Neural progenitor cell (in vitro differentiated cells): Measurements from ENCODE around the gene PMFBP1. TPM values are rescaled to one million over a fixed set of nuclear protein-coding genes. Genes with fewer than 3 reads are reported as not detected.

Source experiments
- DNase-seq: peaks from one replicate; pipeline ENCODE4 v3.0.0-alpha.2; 2016; ENCODE audit warnings: low spot score
- H2AFZ ChIP-seq: fragments of 200-600 bp; sonication (generic); replicated peaks from 2 replicates; pipeline ENCODE4 v1.6.1; 2016; ENCODE audit warnings: antibody characterized with exemption
- H3F3A ChIP-seq: fragments of 200-600 bp; sonication (generic); 2 replicates; pipeline ENCODE4 v1.6.1; 2016; ENCODE audit warnings: antibody characterized with exemption, low read depth
- H3K27ac ChIP-seq: fragments of 200-600 bp; sonication (generic); 2 replicates; pipeline ENCODE4 v1.5.1; 2016; ENCODE audit warnings: mild to moderate bottlenecking
- H3K27me3 ChIP-seq: fragments of 200-600 bp; sonication (generic); 2 replicates; pipeline ENCODE4 v1.6.1; 2016; ENCODE audit warnings: mild to moderate bottlenecking, moderate library complexity
- H3K36me3 ChIP-seq: fragments of 200-600 bp; sonication (generic); 2 replicates; pipeline ENCODE4 v1.5.1; 2016
- H3K4me1 ChIP-seq: fragments of 200-600 bp; sonication (generic); 2 replicates; pipeline ENCODE4 v1.6.1; 2016; ENCODE audit warnings: mixed run types
- H3K4me2 ChIP-seq: fragments of 200-600 bp; sonication (generic); 2 replicates; pipeline ENCODE4 v1.6.1; 2016
- H3K4me3 ChIP-seq: fragments of 200-600 bp; sonication (generic); 2 replicates; pipeline ENCODE4 v1.5.1; 2016
- H3K79me2 ChIP-seq: fragments of 200-600 bp; sonication (generic); 2 replicates; pipeline ENCODE4 v1.6.1; 2016; ENCODE audit warnings: low read depth
- H3K9ac ChIP-seq: fragments of 200-600 bp; sonication (generic); 2 replicates; pipeline ENCODE4 v1.6.1; 2016
- H3K9me3 ChIP-seq: fragments of 200-600 bp; sonication (generic); 2 replicates; pipeline ENCODE4 v1.5.1; 2016; ENCODE audit warnings: low read depth
- H4K20me1 ChIP-seq: fragments of 200-600 bp; sonication (generic); 2 replicates; pipeline ENCODE4 v1.6.1; 2016; ENCODE audit warnings: low read depth
- H3K27ac Mint-ChIP-seq: 3 replicates; pipeline ENCODE4 v1.8.0; 2021; ENCODE audit warnings: mixed read lengths
- H3K27me3 Mint-ChIP-seq: 2 replicates; pipeline ENCODE4 v1.8.0; 2022; ENCODE audit warnings: low read depth, mild to moderate bottlenecking, inconsistent platforms, moderate library complexity, mixed read lengths; ENCODE audit not compliant: insufficient read depth
- H3K36me3 Mint-ChIP-seq: 3 replicates; pipeline ENCODE4 v1.8.0; 2021; ENCODE audit warnings: mixed read lengths
- H3K4me1 Mint-ChIP-seq: 3 replicates; pipeline ENCODE4 v1.8.0; 2021; ENCODE audit warnings: mixed read lengths
- H3K4me3 Mint-ChIP-seq: 3 replicates; pipeline ENCODE4 v1.8.0; 2021; ENCODE audit warnings: mild to moderate bottlenecking, moderate library complexity, mixed read lengths
- H3K9me3 Mint-ChIP-seq: 3 replicates; pipeline ENCODE4 v1.8.0; 2020; ENCODE audit warnings: mixed read lengths
- CTCF ChIP-seq: fragments of 200-600 bp; sonication (generic); IDR thresholded peaks from 2 replicates; pipeline ENCODE4 v1.5.1; 2017; ENCODE audit warnings: antibody characterized with exemption, mild to moderate bottlenecking
- EZH2 ChIP-seq: fragments of 200-600 bp; sonication (generic); IDR thresholded peaks from 2 replicates; pipeline ENCODE4 v1.6.1; 2017; ENCODE audit warnings: antibody characterized with exemption, mild to moderate bottlenecking, moderate library complexity
- EZH2phosphoT487 ChIP-seq: fragments of 200-600 bp; sonication (generic); IDR thresholded peaks from 2 replicates; pipeline ENCODE4 v1.6.1; 2017; ENCODE audit warnings: antibody characterized with exemption
- total RNA-seq: library from RNA; depleted of rRNA; stranded (reverse); fragments of >200 nt; gene quantifications from 2 replicates; pipeline ENCODE4 v1.2.3, GENCODE V29; 2015; ENCODE audit warnings: low replicate concordance

Gene PMFBP1
- total RNA-seq, 1 donor from 2014 or later: 12.8 TPM

GRCh38 chr16:72092832-72093447 lies 79.0 kb downstream of the PMFBP1 start:
- Mint-ChIP-seq H3K27ac (peak overlapping the region; percentile 84), H3K4me3 (peak overlapping the region; percentile 99), H3K27me3 (no peaks in the 10 kb centered on the region), H3K36me3 (peaks cover 18% of the 10 kb centered on the region), H3K9me3 (no peaks in the 10 kb centered on the region), H3K4me1 (peaks cover 19% of the 10 kb centered on the region)
- Histone ChIP-seq H3K36me3 (no peaks in the 10 kb centered on the region), H3F3A (peaks cover 10% of the 10 kb centered on the region), H3K9ac (peak overlapping the region; percentile 43), H3K4me2 (peak overlapping the region; percentile 94), H3K27me3 (no peaks in the 10 kb centered on the region), H3K79me2 (peaks cover 55% of the 10 kb centered on the region), H3K4me1 (peaks cover 11% of the 10 kb centered on the region), H2AFZ (peak overlapping the region; percentile 69), H3K9me3 (no peaks in the 10 kb centered on the region), H3K27ac (peak overlapping the region; percentile 5), H4K20me1 (no peaks in the 10 kb centered on the region), H3K4me3 (peak overlapping the region; percentile 75)
- no peak for TF ChIP-seq EZH2phosphoT487
- TF ChIP-seq CTCF: no peak
- TF ChIP-seq EZH2: no peak
- peak; percentile 51 for DNase-seq

GRCh38 chr16:72091217-72091616 lies 80.7 kb downstream of the PMFBP1 start:
- Histone ChIP-seq H2AFZ (no peak overlapping the region), H3K9ac (no peak overlapping the region), H3K4me2 (no peak overlapping the region), H3K36me3 (no peaks in the 10 kb centered on the region), H3K4me3 (no peak overlapping the region), H3F3A (peaks cover 10% of the 10 kb centered on the region), H3K27ac (no peak overlapping the region), H4K20me1 (no peaks in the 10 kb centered on the region), H3K9me3 (no peaks in the 10 kb centered on the region), H3K27me3 (no peaks in the 10 kb centered on the region), H3K4me1 (peaks cover 11% of the 10 kb centered on the region), H3K79me2 (peaks cover 48% of the 10 kb centered on the region)
- no peak for TF ChIP-seq EZH2
- DNase-seq: no peak
- Mint-ChIP-seq H3K9me3 (no peaks in the 10 kb centered on the region), H3K36me3 (peaks cover 13% of the 10 kb centered on the region), H3K27me3 (no peaks in the 10 kb centered on the region), H3K27ac (no peak overlapping the region), H3K4me1 (peaks cover 19% of the 10 kb centered on the region), H3K4me3 (peak overlapping the region; percentile 58)

DNA sequence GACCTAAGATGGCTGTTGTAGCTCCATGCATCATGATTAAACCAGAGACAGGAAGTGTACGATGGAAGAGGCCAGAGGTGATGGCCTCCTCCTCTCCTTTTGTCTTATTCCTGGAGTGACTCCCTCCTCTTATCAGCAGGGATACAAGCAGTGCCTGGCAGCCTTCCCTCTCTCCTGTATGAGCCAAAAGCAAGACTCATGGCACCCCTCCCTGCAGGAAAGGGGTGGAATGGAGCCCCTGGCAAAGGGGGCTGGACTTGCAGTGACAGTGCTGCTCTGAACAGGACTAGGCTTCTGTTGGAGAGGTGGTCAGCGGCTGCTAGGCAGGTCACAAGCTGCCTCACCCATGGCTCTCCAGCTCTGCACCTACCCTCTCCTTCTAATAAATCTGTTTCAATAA lies 87.0 kb downstream of the PMFBP1 start:
- no peak overlapping the region for H3K27ac Mint-ChIP-seq

More for the DNA sequence above, 87.0 kb downstream of the PMFBP1 start:
- H3K4me1 ChIP-seq: no peaks in the 10 kb centered on the region
- H3K4me3 ChIP-seq: no peak overlapping the region
- no peak overlapping the region for H2AFZ ChIP-seq
- no peaks in the 10 kb centered on the region for H3K36me3 ChIP-seq
- H3K4me1 Mint-ChIP-seq: no peaks in the 10 kb centered on the region
- no peak overlapping the region for H3K4me2 ChIP-seq
- no peaks in the 10 kb centered on the region for H3K9me3 ChIP-seq
- H3K27ac ChIP-seq: no peak overlapping the region
- no peaks in the 10 kb centered on the region for H3K27me3 ChIP-seq
- no peak for DNase-seq
- no peak for TF ChIP-seq CTCF
- no peak for TF ChIP-seq EZH2phosphoT487
- TF ChIP-seq EZH2: no peak
- no peaks in the 10 kb centered on the region for H4K20me1 ChIP-seq
- no peak overlapping the region for H3K4me3 Mint-ChIP-seq
- no peaks in the 10 kb centered on the region for H3K27me3 Mint-ChIP-seq
- H3K9ac ChIP-seq: no peak overlapping the region
- peaks cover 30% of the 10 kb centered on the region for H3K36me3 Mint-ChIP-seq
- H3F3A ChIP-seq: no peaks in the 10 kb centered on the region
- H3K79me2 ChIP-seq: no peaks in the 10 kb centered on the region
- no peaks in the 10 kb centered on the region for H3K9me3 Mint-ChIP-seq
